CD8-positive, alpha-beta memory T cell (primary cell): ENCODE results near the gene COPE. TPM values are rescaled to one million over a fixed set of nuclear protein-coding genes. Genes with fewer than 3 reads are reported as not detected.

Experiments
- CTCF ChIA-PET: fragments of 350-600 bp; sonication (Branson Sonifier 250); formaldehyde crosslinking; loops from one replicate; lab custom pipeline; 2021; ENCODE audit warnings: antibody characterized with exemption; lab: Charles Lee
- POLR2A ChIA-PET: fragments of 350-600 bp; sonication (Branson Sonifier 250); formaldehyde crosslinking; loops from one replicate; lab custom pipeline; 2021; ENCODE audit warnings: antibody characterized with exemption; lab: Charles Lee
- DNase-seq, 5 donors: peaks; one replicate each; pipeline versions ENCODE4 v3.0.0 to v3.0.0-alpha.2; 2020 to 2022; ENCODE audit warnings: mixed read lengths in 1 of 5
- H3K27ac ChIP-seq: one replicate; pipeline ENCODE4 v1.7.0; 2013; ENCODE audit warnings: low read depth, mild to moderate bottlenecking, low read length, moderate library complexity
- H3K27me3 ChIP-seq: 2 replicates; pipeline ENCODE4 v1.7.0; 2013; ENCODE audit warnings: low read length, mild to moderate bottlenecking; ENCODE audit not compliant: insufficient read depth, poor library complexity, severe bottlenecking
- H3K36me3 ChIP-seq: 2 replicates; pipeline ENCODE4 v1.7.0; 2013; ENCODE audit warnings: mild to moderate bottlenecking, low read length, moderate library complexity; ENCODE audit not compliant: insufficient read depth
- H3K4me1 ChIP-seq: 2 replicates; pipeline ENCODE4 v1.7.0; 2013; ENCODE audit warnings: mild to moderate bottlenecking, low read length, moderate library complexity; ENCODE audit not compliant: insufficient read depth
- H3K4me3 ChIP-seq: 2 replicates; pipeline ENCODE4 v1.7.0; 2013; ENCODE audit warnings: mild to moderate bottlenecking, low read length
- H3K9me3 ChIP-seq: 2 replicates; pipeline ENCODE4 v1.7.0; 2013; ENCODE audit warnings: mild to moderate bottlenecking, low read length
- H3K27ac Mint-ChIP-seq, 8 donors: one replicate each; pipeline ENCODE4 v1.8.0; 2020 to 2021; ENCODE audit warnings: mixed read lengths in 8 of 8, mild to moderate bottlenecking in 6 of 8, inconsistent platforms in 3 of 8, moderate library complexity in 3 of 8
- H3K27me3 Mint-ChIP-seq, 2 donors: one replicate each; pipeline ENCODE4 v1.8.0; 2020 to 2021; ENCODE audit warnings: mixed read lengths in 2 of 2, mild to moderate bottlenecking in 1 of 2, moderate library complexity in 1 of 2
- H3K36me3 Mint-ChIP-seq, 3 donors: one replicate each; pipeline ENCODE4 v1.8.0; 2020 to 2021; ENCODE audit warnings: mixed read lengths in 3 of 3, inconsistent platforms in 1 of 3, mild to moderate bottlenecking in 1 of 3
- H3K4me1 Mint-ChIP-seq, 3 donors: one replicate each; pipeline ENCODE4 v1.8.0; 2020 to 2021; ENCODE audit warnings: mixed read lengths in 3 of 3, inconsistent platforms in 1 of 3, mild to moderate bottlenecking in 1 of 3
- H3K4me3 Mint-ChIP-seq, 7 donors: one replicate each; pipeline ENCODE4 v1.8.0; 2020 to 2021; ENCODE audit warnings: mixed read lengths in 7 of 7, mild to moderate bottlenecking in 6 of 7, moderate library complexity in 4 of 7, inconsistent platforms in 2 of 7
- H3K9me3 Mint-ChIP-seq, 5 donors: one replicate each; pipeline ENCODE4 v1.8.0; 2020 to 2022; ENCODE audit warnings: mixed read lengths in 5 of 5, mild to moderate bottlenecking in 3 of 5, moderate library complexity in 2 of 5, inconsistent platforms in 1 of 5
- polyA plus RNA-seq: library from polyadenylated mRNA; unstranded; fragments of 300-500 nt; fragmentation: Illumina TruSeq; gene quantifications from one replicate; pipeline ENCODE4 v1.2.3, GENCODE V29; 2021
- total RNA-seq, 2 experiments: library from RNA; stranded (reverse); gene quantifications; one replicate each; pipeline ENCODE4 v1.2.3, GENCODE V29; 2021

Gene COPE
- total and polyA plus RNA-seq, 3 experiments from 2014 or later, result 177 to 300 (median 184) TPM

DNA sequence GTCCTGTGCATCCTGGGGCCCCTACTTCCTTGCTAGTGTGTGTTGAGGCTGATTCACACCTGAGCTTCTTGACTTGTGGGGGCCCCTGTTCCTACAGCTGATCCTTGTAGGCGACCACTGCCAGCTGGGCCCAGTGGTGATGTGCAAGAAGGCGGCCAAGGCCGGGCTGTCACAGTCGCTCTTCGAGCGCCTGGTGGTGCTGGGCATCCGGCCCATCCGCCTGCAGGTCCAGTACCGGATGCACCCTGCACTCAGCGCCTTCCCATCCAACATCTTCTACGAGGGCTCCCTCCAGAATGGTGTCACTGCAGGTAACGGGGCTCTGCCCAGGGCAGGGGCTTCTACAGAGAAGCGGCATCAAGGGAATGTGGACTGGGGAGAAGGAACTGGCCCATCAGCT is 62.0 kb downstream of the COPE start:
- no peaks in the 10 kb centered on the region for H3K4me1 ChIP-seq
- H3K4me1 Mint-ChIP-seq, result peaks cover 0 to 5% (median 2%) of the 10 kb centered on the region in 3 donors
- no peak for DNase-seq
- no peak overlapping the region for H3K4me3 ChIP-seq
- H3K27me3 ChIP-seq, result no peaks in the 10 kb centered on the region
- H3K9me3 ChIP-seq, result no peaks in the 10 kb centered on the region
- no peak overlapping the region for H3K4me3 Mint-ChIP-seq
- peaks cover under 1 to 97% (median 4%) of the 10 kb centered on the region in 3 donors for H3K36me3 Mint-ChIP-seq
- no peaks in the 10 kb centered on the region for H3K9me3 Mint-ChIP-seq
- peak overlapping the region in 1 of 8 donors; percentile 21 for H3K27ac Mint-ChIP-seq
- ChIA-PET CTCF (interaction anchor here (2.9 kb wide), 1 partner anchor 10 kb away, joined by 16 read pairs; no protein-coding TSS in a partner anchor), POLR2A (no interaction called here)
- no peaks in the 10 kb centered on the region for H3K27me3 Mint-ChIP-seq
- H3K27ac ChIP-seq, result no peak overlapping the region
- H3K36me3 ChIP-seq, result peaks cover 86% of the 10 kb centered on the region

DNA sequence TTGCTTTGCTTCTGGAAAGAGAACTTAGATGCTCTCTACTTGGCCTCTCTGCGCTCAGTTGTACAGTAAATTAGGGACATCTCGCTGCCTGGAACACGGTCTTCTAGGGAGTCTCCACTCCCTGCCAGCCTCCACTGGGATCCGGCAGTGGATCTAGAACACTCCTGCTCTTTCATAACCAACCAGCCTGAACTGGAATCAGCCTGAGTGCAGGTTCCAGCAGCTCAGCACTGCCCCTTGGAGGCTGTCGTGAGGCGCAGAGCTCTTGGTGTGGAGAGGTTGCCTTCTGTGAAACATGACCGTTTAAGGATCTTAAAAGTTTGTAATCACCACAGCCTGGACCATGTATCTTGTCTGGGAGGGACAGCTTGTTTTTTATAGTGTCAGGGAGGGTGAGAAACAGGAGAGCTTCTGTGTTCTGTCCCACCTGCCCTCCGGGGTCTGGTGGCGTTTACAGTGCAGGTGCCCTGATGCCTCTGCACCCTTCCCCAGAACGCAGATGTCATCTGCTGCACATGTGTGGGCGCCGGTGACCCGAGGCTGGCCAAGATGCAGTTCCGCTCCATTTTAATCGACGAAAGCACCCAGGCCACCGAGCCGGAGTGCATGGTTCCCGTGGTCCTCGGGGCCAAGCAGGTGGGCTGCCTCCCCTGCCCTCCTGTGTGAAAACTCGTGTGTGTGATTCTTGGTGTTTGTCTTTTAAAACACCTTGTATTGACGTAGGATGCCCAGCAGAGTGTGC is 62.6 kb downstream of the COPE start:
- DNase-seq, result no peak
- Histone ChIP-seq H3K4me1 (no peaks in the 10 kb centered on the region), H3K27me3 (no peaks in the 10 kb centered on the region), H3K4me3 (no peak overlapping the region), H3K27ac (no peak overlapping the region), H3K36me3 (peaks cover 86% of the 10 kb centered on the region), H3K9me3 (no peaks in the 10 kb centered on the region)
- Mint-ChIP-seq H3K4me3 (no peak overlapping the region), H3K4me1 (peaks cover 0 to 5% (median 2%) of the 10 kb centered on the region in 3 donors), H3K27ac (peak overlapping the region in 1 of 8 donors; percentile 21), H3K27me3 (no peaks in the 10 kb centered on the region), H3K36me3 (peaks cover 0 to 95% (median 4%) of the 10 kb centered on the region in 3 donors), H3K9me3 (no peaks in the 10 kb centered on the region)
- ChIA-PET POLR2A (no interaction called here), CTCF (interaction anchor here (1.6 to 2.9 kb wide), 2 partner anchors 9 to 10 kb away, joined by 9 to 16 read pairs; no protein-coding TSS in a partner anchor)

DNA sequence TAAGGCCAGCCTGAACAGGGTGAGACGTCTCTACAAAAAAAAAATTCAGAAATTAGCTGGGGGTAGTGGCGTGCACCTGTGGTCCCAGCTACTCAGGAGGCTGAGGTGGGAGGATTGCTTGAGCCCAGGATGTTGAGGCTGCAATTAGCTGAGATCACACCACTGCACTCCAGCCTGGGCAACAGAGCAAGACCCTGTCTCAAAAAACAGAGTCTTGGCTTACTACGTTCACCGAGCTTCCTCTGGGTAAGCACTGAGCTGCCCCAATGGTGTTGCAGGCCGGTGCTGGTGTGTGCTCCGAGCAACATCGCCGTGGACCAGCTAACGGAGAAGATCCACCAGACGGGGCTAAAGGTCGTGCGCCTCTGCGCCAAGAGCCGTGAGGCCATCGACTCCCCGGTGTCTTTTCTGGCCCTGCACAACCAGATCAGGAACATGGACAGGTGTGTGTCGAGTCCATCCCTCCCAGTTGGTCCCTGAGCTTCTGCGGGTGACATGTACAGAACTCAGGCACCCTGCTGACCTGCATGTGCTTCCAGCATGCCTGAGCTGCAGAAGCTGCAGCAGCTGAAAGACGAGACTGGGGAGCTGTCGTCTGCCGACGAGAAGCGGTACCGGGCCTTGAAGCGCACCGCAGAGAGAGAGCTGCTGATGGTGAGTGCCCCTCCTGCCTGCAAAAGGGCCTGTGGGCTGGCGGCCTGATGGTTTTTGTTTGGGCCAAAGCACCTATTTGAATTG is 63.4 kb downstream of the COPE start:
- Histone ChIP-seq H3K36me3 (peaks cover 85% of the 10 kb centered on the region), H3K9me3 (no peaks in the 10 kb centered on the region), H3K4me3 (no peak overlapping the region), H3K27me3 (no peaks in the 10 kb centered on the region), H3K4me1 (no peaks in the 10 kb centered on the region), H3K27ac (no peak overlapping the region)
- H3K27me3 Mint-ChIP-seq, result no peaks in the 10 kb centered on the region
- ChIA-PET POLR2A (interaction anchor here (0.9 kb wide), 1 partner anchor 9 kb away, joined by 5 read pairs; no protein-coding TSS in a partner anchor), CTCF (interaction anchor here (1.6 to 2.9 kb wide), 3 partner anchors 9 to 385 kb away, joined by 5 to 16 read pairs (median 9); no protein-coding TSS in a partner anchor)
- no peak overlapping the region for H3K4me3 Mint-ChIP-seq
- H3K4me1 Mint-ChIP-seq, result peaks cover 0 to 2% (median under 1%) of the 10 kb centered on the region in 3 donors
- no peak for DNase-seq
- H3K9me3 Mint-ChIP-seq, result no peaks in the 10 kb centered on the region
- H3K27ac Mint-ChIP-seq, result no peak overlapping the region
- H3K36me3 Mint-ChIP-seq, result peaks cover 0 to 95% (median 4%) of the 10 kb centered on the region in 3 donors

DNA sequence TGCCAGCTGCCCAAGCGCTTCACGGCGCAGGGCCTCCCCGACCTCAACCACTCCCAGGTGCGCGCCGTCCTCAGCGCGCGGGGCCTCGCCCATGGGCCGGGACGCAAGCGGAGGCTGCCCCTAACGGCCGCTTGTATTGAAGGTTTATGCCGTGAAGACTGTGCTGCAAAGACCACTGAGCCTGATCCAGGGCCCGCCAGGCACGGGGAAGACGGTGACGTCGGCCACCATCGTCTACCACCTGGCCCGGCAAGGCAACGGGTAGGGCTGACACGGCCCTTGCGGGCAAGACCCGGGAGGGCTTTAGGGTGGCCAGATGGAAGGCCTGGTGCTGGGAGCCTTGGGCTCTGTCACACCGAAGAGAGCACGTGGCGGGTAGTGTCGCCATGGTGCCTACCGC is 64.2 kb downstream of the COPE start:
- no peaks in the 10 kb centered on the region for H3K4me1 ChIP-seq
- H3K27me3 ChIP-seq, result no peaks in the 10 kb centered on the region
- Mint-ChIP-seq H3K4me3 (no peak overlapping the region), H3K9me3 (no peaks in the 10 kb centered on the region), H3K27me3 (no peaks in the 10 kb centered on the region), H3K4me1 (peaks cover 3 to 6% (median 5%) of the 10 kb centered on the region in 3 donors), H3K27ac (no peak overlapping the region), H3K36me3 (peaks cover 0 to 95% (median 7%) of the 10 kb centered on the region in 3 donors)
- DNase-seq, result no peak
- no peak overlapping the region for H3K4me3 ChIP-seq
- POLR2A ChIA-PET, result interaction anchor here (0.6 to 0.9 kb wide), 2 partner anchors 9 to 25 kb away, joined by 3 to 5 read pairs; no protein-coding TSS in a partner anchor
- CTCF ChIA-PET, result interaction anchor here (1.0 to 2.9 kb wide), 4 partner anchors 8 to 404 kb away, joined by 3 to 16 read pairs (median 7); no protein-coding TSS in a partner anchor
- no peaks in the 10 kb centered on the region for H3K9me3 ChIP-seq
- peaks cover 85% of the 10 kb centered on the region for H3K36me3 ChIP-seq
- no peak overlapping the region for H3K27ac ChIP-seq

DNA sequence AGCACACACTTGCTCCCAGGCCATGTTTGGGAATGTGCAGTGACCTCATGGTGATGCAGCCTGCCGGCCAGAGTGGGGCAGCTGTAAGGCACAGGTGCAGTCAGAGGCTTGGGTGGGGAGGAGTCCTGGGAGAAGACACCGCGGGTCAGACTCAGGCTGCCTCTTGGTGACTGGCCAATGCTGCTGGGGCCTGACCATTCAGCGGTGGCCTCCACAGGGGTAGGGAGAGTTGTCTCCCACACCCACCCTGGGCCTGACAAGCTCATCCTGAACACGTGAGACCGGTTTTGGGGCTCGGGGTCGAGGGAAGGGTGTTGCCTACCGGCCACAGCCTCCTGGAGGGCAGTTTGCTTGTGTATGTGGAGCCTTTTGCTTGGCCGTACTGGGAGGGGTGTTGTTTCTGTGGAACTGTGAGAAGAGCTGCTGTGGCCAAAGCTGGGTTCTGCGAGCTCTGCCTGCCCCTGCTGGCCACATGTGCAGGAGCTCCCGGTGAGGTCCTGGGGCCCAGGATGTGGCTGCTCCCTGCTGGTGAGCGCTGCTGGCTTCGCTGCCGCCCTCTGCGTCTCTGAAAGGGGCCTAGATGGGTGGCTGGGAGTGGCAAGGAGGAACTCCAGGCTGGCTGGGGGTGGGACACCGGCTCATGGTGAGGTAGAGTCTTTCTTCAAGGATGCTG is 65.3 kb downstream of the COPE start:
- Mint-ChIP-seq H3K9me3 (no peaks in the 10 kb centered on the region), H3K4me1 (peaks cover 13 to 15% (median 14%) of the 10 kb centered on the region in 3 donors), H3K4me3 (no peak overlapping the region), H3K36me3 (peaks cover 0 to 94% (median 11%) of the 10 kb centered on the region in 3 donors), H3K27me3 (no peaks in the 10 kb centered on the region), H3K27ac (peak overlapping the region in 2 of 8 donors; percentile 36 to 67)
- Histone ChIP-seq H3K27ac (no peak overlapping the region), H3K4me3 (no peak overlapping the region), H3K36me3 (peaks cover 82% of the 10 kb centered on the region), H3K27me3 (no peaks in the 10 kb centered on the region), H3K9me3 (no peaks in the 10 kb centered on the region), H3K4me1 (no peaks in the 10 kb centered on the region)
- no peak for DNase-seq
- CTCF ChIA-PET, result interaction anchor here (1.0 kb wide), 1 partner anchor 403 kb away, joined by 3 read pairs; no protein-coding TSS in a partner anchor
- POLR2A ChIA-PET, result no interaction called here

DNA sequence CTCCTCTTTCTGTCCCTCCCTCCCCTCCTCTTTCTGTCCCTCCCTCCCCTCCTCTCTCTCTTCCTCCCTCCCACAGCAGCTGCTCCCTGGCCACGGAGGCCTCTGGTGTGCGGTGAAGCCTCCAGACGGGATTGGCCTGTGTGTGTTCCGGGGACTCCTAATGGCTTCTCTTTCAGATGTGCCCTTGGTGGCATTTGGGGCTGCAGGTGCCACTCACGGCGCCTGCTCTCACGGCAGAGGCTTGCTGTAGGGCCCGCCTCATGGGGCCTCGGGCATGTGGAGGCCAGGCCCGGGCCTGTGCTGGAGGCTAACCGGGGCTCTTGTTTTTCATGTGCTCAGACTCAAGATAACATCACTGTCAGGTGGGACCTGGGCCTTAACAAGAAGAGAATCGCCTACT is 66.5 kb downstream of the COPE start:
- POLR2A ChIA-PET, result no interaction called here
- no peaks in the 10 kb centered on the region for H3K4me1 ChIP-seq
- peaks cover 0 to 95% (median 11%) of the 10 kb centered on the region in 3 donors for H3K36me3 Mint-ChIP-seq
- H3K4me1 Mint-ChIP-seq, result peaks cover 17 to 26% (median 25%) of the 10 kb centered on the region in 3 donors
- DNase-seq, result no peak
- H3K4me3 ChIP-seq, result no peak overlapping the region
- no peak overlapping the region for H3K4me3 Mint-ChIP-seq
- CTCF ChIA-PET, result no interaction called here
- H3K36me3 ChIP-seq, result peaks cover 85% of the 10 kb centered on the region
- H3K27me3 ChIP-seq, result no peaks in the 10 kb centered on the region
- H3K27ac Mint-ChIP-seq, result peak overlapping the region in 1 of 8 donors; percentile 87
- H3K9me3 ChIP-seq, result no peaks in the 10 kb centered on the region
- H3K9me3 Mint-ChIP-seq, result no peaks in the 10 kb centered on the region
- no peaks in the 10 kb centered on the region for H3K27me3 Mint-ChIP-seq
- H3K27ac ChIP-seq, result no peak overlapping the region

DNA sequence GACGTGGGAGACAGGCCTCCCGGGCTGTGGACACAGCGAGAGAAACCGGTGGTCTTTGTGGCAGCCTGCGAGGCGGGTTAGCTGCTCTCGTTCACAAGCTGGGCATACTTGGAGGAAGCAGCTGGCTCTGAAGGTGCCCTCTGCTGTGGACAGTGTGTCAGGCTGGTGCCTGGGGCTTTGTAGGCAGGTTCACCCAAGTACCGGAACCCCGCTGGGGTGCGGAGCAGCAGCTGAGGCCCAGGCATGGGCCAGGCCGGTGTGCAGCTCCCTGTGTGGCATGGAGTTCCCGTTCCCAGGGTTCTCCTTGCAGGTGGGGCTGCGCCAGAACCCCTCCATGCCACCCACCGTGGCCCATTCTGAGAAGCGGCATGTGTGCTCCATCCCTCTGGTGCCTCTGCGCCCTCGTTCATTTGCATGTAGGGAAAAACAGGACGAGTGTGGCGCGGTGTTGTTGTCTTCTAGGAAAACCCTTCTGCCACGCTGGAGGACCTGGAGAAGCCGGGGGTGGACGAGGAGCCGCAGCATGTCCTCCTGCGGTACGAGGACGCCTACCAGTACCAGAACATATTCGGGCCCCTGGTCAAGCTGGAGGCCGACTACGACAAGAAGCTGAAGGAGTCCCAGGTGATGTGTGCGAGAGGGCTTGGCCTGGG is 67.4 kb downstream of the COPE start:
- H3K9me3 Mint-ChIP-seq, result no peaks in the 10 kb centered on the region
- H3K36me3 Mint-ChIP-seq, result peaks cover 0 to 94% (median 13%) of the 10 kb centered on the region in 3 donors
- no peak overlapping the region for H3K27ac Mint-ChIP-seq
- Histone ChIP-seq H3K4me1 (peaks cover 6% of the 10 kb centered on the region), H3K9me3 (no peaks in the 10 kb centered on the region), H3K27ac (no peak overlapping the region), H3K4me3 (no peak overlapping the region), H3K36me3 (peaks cover 77% of the 10 kb centered on the region), H3K27me3 (no peaks in the 10 kb centered on the region)
- H3K4me3 Mint-ChIP-seq, result no peak overlapping the region
- no peaks in the 10 kb centered on the region for H3K27me3 Mint-ChIP-seq
- ChIA-PET POLR2A (no interaction called here), CTCF (no interaction called here)
- H3K4me1 Mint-ChIP-seq, result peaks cover 23 to 34% (median 33%) of the 10 kb centered on the region in 3 donors
- no peak for DNase-seq
